Adrenal gland (tissue), 12 donors: ENCODE data around the gene IRGC. TPM values are rescaled to one million over a fixed set of nuclear protein-coding genes. Genes with fewer than 3 reads are reported as not detected.

ENCODE experiments used
- DNase-seq, 7 donors: peaks; one replicate each; pipeline ENCODE4 v3.0.0-alpha.2; 2019 to 2020
- H3K27ac ChIP-seq, 5 donors: fragments of 200-600 bp; sonication (generic) in 4 of 5; 1 replicate in 3 of 5; 2 replicates in 2 of 5; pipeline versions ENCODE4 v1.5.1 to v1.8.0; 2016 to 2020; ENCODE audit warnings: mild to moderate bottlenecking in 1 of 5
- H3K27me3 ChIP-seq: fragments of 200-600 bp; 2 replicates; pipeline ENCODE4 v1.8.0; 2021
- H3K36me3 ChIP-seq, 2 donors: fragments of 200-600 bp; replicated peaks in 1 of 2; 1 replicate in 1 of 2; 2 replicates in 1 of 2; pipeline versions ENCODE4 v1.5.1 to v1.8.0; 2018 to 2022
- H3K4me1 ChIP-seq, 2 donors: fragments of 200-600 bp; replicated peaks in 1 of 2; 1 replicate in 1 of 2; 2 replicates in 1 of 2; pipeline versions ENCODE4 v1.5.1 to v1.8.0; 2018 to 2021
- H3K4me3 ChIP-seq, 4 donors: fragments of 200-600 bp; sonication (generic) in 3 of 4; one replicate each; pipeline ENCODE4 v1.5.1; 2016 to 2018
- H3K9me3 ChIP-seq, 3 donors: fragments of 200-600 bp; sonication (generic) in 1 of 3; replicated peaks in 1 of 3; 1 replicate in 2 of 3; 2 replicates in 1 of 3; pipeline versions ENCODE4 v1.5.1 to v1.8.0; 2016 to 2021
- CTCF ChIP-seq, 6 experiments: fragments of 450-650 bp in 4 of 6; fragments of 200-600 bp in 2 of 6; sonication (generic) in 1 of 6; IDR thresholded peaks; 1 replicate in 5 of 6; 2 replicates in 1 of 6; pipeline versions ENCODE4 v1.5.1 to v1.8.0; 2016 to 2021; ENCODE audit warnings: antibody characterized with exemption in 6 of 6, mild to moderate bottlenecking in 2 of 6, moderate library complexity in 1 of 6
- POLR2A ChIP-seq, 2 donors: fragments of 450-650 bp; IDR thresholded peaks; one replicate each; pipeline ENCODE4 v1.6.1; 2017; ENCODE audit warnings: antibody characterized with exemption in 2 of 2, mild to moderate bottlenecking in 2 of 2, moderate library complexity in 1 of 2
- WGBS, 4 donors: extraction: QIAGEN DNeasy Blood & Tissue Kit in 2 of 4; methylation state at CpG; one replicate each; pipeline versions ENCODE4 v1.1.5 to v1.1.7; 2013 to 2017; 5-methylcytosine and 5-hydroxymethylcytosine counted together
- intact Hi-C, 2 donors: fragments of 100-400 bp; cut with DNase I; formaldehyde crosslinking; loops; one replicate each; pipeline versions ENCODE4 v1.14.1 to v1.15.0; 2022 to 2023
- polyA plus RNA-seq, 3 donors: library from polyadenylated mRNA; stranded (reverse); fragments of 200-250 nt in 2 of 3; fragments of 350-450 nt in 1 of 3; fragmentation: Illumina TruSeq in 1 of 3; extraction: RNeasy Lipid Tissue Mini Kit (QIAGEN cat#74804) in 1 of 3; gene quantifications; one replicate each; pipeline ENCODE4 v1.2.3, GENCODE V29; 2013 to 2014
- total RNA-seq, 9 donors: library from RNA; depleted of rRNA in 4 of 9; stranded (reverse); fragments of >200 nt in 4 of 9; fragments of 120-200 nt in 1 of 9; fragmentation: NEBNext Ultra II Directional in 1 of 9; extraction: Animal tissue kit (Norgen Biotek cat#: 25700) in 1 of 9; gene quantifications; one replicate each; pipeline versions ENCODE4 v1.1.0 to v1.2.4, GENCODE V29; 2013 to 2023
- donor health status: healthy with polysubstance abuse.
- donor health status: Bipolar disorder and iron deficiency.
- donor health status: DM: yes; HTN: yes; CAD: no.
- donor health status: DM: no; HTN: no; CAD: no.
- donor health status: DM: no; HTN: no; CAD: no.
- donor health status: DM: yes; HTN: yes; CAD: no.

IRGC gene
- total and polyA plus RNA-seq, 12 donors, result not detected

- no peak for DNase-seq
- Histone ChIP-seq H3K36me3 (no peaks in the 10 kb centered on the region), H3K27ac (no peak overlapping the region), H3K4me3 (no peak overlapping the region), H3K4me1 (peaks cover 6 to 7% of the 10 kb centered on the region in 2 donors), H3K9me3 (peaks cover 0 to 6% (median 0%) of the 10 kb centered on the region in 3 donors), H3K27me3 (peaks cover 4% of the 10 kb centered on the region)
- WGBS, 4 donors, result 67 to 78% (median 73%) methylated on average over 6 to 7 of the region's 7 CpGs
- intact Hi-C loops, result no loop called here
- TF ChIP-seq CTCF (IDR thresholded peaks at IDR 0.05), result no peak
Observed at GRCh38 chr19:43704002-43704705, 11.7 kb upstream of the IRGC start.

GRCh38 chr19:43705729-43706128 is 10.1 kb upstream of the IRGC start:
- intact Hi-C loops, result no loop called here
- 65 to 85% (median 74%) methylated on average over 6 of the region's 6 CpGs for WGBS, 4 donors
- Histone ChIP-seq H3K27me3 (no peaks in the 10 kb centered on the region), H3K36me3 (no peaks in the 10 kb centered on the region), H3K4me3 (no peak overlapping the region), H3K27ac (no peak overlapping the region), H3K9me3 (peaks cover 0 to 7% (median 0%) of the 10 kb centered on the region in 3 donors), H3K4me1 (no peaks in the 10 kb centered on the region)
- no peak for TF ChIP-seq CTCF (IDR thresholded peaks at IDR 0.05)
- TF ChIP-seq POLR2A (IDR thresholded peaks at IDR 0.05), result no peak
- no peak for DNase-seq

GRCh38 chr19:43707158-43707712 is 8.6 kb upstream of the IRGC start:
- intact Hi-C loops, result no loop called here
- Histone ChIP-seq H3K4me3 (no peak overlapping the region), H3K27me3 (no peaks in the 10 kb centered on the region), H3K36me3 (no peaks in the 10 kb centered on the region), H3K27ac (no peak overlapping the region), H3K9me3 (peaks cover 0 to 7% (median 0%) of the 10 kb centered on the region in 3 donors), H3K4me1 (no peaks in the 10 kb centered on the region)
- WGBS, 4 donors, result 73 to 82% (median 77%) methylated on average over 13 of the region's 13 CpGs
- DNase-seq, result no peak
- TF ChIP-seq POLR2A (IDR thresholded peaks at IDR 0.05) (no peak), CTCF (IDR thresholded peaks at IDR 0.05) (no peak)

- 53 to 70% (median 60%) methylated on average over 2 of the region's 2 CpGs for WGBS, 4 donors
- no peak overlapping the region for H3K4me3 ChIP-seq
Observed at GRCh38 chr19:43708716-43709115, 7.2 kb upstream of the IRGC start.

More at GRCh38 chr19:43708716-43709115, 7.2 kb upstream of the IRGC start:
- H3K9me3 ChIP-seq, result peaks cover 0 to 7% (median 0%) of the 10 kb centered on the region in 3 donors
- TF ChIP-seq POLR2A (IDR thresholded peaks at IDR 0.05) (no peak), CTCF (IDR thresholded peaks at IDR 0.05) (no peak)
- no peaks in the 10 kb centered on the region for H3K4me1 ChIP-seq
- H3K27ac ChIP-seq, result no peak overlapping the region
- no peaks in the 10 kb centered on the region for H3K27me3 ChIP-seq
- DNase-seq, result no peak
- H3K36me3 ChIP-seq, result no peaks in the 10 kb centered on the region
- intact Hi-C loops, result no loop called here
